HEK293 (cell line): ENCODE measurements around the gene FOXO3B.
"Not testable (repeated sequence)": the region's sequence is repeated elsewhere in the genome, so short reads cannot be mapped to it uniquely, and the experiment has no call there.

Experiments used
- CTCF ChIA-PET: fragments of 350-600 bp; formaldehyde crosslinking; extraction: SDS; loops from one replicate; lab custom pipeline; 2021; ENCODE audit warnings: antibody characterized with exemption; lab: Yijun Ruan, JAX
- POLR2A ChIA-PET: fragments of 300-600 bp; formaldehyde crosslinking; extraction: SDS; loops from one replicate; lab custom pipeline; 2020; ENCODE audit warnings: antibody characterized with exemption, inconsistent platforms; lab: Yijun Ruan, JAX
- H3K27ac ChIP-seq: fragments of 200-500 bp; sonication (Bioruptor generic); 2 replicates; pipeline ENCODE4 v1.5.1; 2014; ENCODE audit warnings: low read depth, low read length, control low read depth, inconsistent platforms; ENCODE audit errors: extremely low read depth
- H3K36me3 ChIP-seq, 2 experiments: fragments of 200-500 bp in 1 of 2; sonication (Bioruptor generic) in 1 of 2; 1 replicate in 1 of 2; 2 replicates in 1 of 2; pipeline ENCODE4 v1.5.1; 2014 to 2017; ENCODE audit warnings: inconsistent platforms in 2 of 2, low read length in 2 of 2; ENCODE audit not compliant: control insufficient read depth in 2 of 2, insufficient read depth in 1 of 2
- H3K4me1 ChIP-seq: fragments of 200-500 bp; sonication (Bioruptor generic); 2 replicates; pipeline ENCODE4 v1.5.1; 2014; ENCODE audit warnings: mild to moderate bottlenecking, low read length, inconsistent platforms; ENCODE audit not compliant: control insufficient read depth, insufficient read depth
- H3K4me3 ChIP-seq: 2 replicates; pipeline ENCODE4 v1.5.1; 2011; ENCODE audit warnings: low read depth, mild to moderate bottlenecking, control low read depth, low read length, moderate library complexity
- H3K9me3 ChIP-seq: fragments of 200-500 bp; sonication (Bioruptor generic); 2 replicates; pipeline ENCODE4 v1.5.1; 2014; ENCODE audit warnings: low read depth, low read length, inconsistent platforms; ENCODE audit not compliant: control insufficient read depth, insufficient read depth
- GLIS1 ChIP-seq: fragments of 450-650 bp; formaldehyde crosslinking; IDR thresholded peaks from 2 replicates; pipeline ENCODE4 v1.5.1; 2016; ENCODE audit warnings: missing biosample characterization, missing genetic modification characterization
- PRDM10 ChIP-seq: fragments of 450-650 bp; formaldehyde crosslinking; IDR thresholded peaks from 2 replicates; pipeline ENCODE4 v1.5.1; 2016; ENCODE audit warnings: missing biosample characterization, missing genetic modification characterization
- SCRT2 ChIP-seq: fragments of 450-650 bp; formaldehyde crosslinking; IDR thresholded peaks from 2 replicates; pipeline ENCODE4 v1.5.1; 2016; ENCODE audit warnings: missing biosample characterization, missing genetic modification characterization
- ZBTB17 ChIP-seq: fragments of 450-650 bp; formaldehyde crosslinking; IDR thresholded peaks from 2 replicates; pipeline ENCODE4 v1.5.1; 2016; ENCODE audit warnings: missing biosample characterization, missing genetic modification characterization
- ZBTB8A ChIP-seq: fragments of 450-650 bp; formaldehyde crosslinking; IDR thresholded peaks from 2 replicates; pipeline ENCODE4 v1.5.1; 2016; ENCODE audit warnings: missing biosample characterization, missing genetic modification characterization
- ZIC2 ChIP-seq: fragments of 450-650 bp; formaldehyde crosslinking; IDR thresholded peaks from 2 replicates; pipeline ENCODE4 v1.5.1; 2016; ENCODE audit warnings: missing biosample characterization, missing genetic modification characterization

The FOXO3B gene

GRCh38 chr17:18722612-18723011 is 40.5 kb upstream of the FOXO3B start:
- H3K9me3 ChIP-seq, POLR2A ChIA-PET, CTCF ChIA-PET, H3K27ac ChIP-seq, H3K4me1 ChIP-seq, H3K36me3 ChIP-seq, H3K4me3 ChIP-seq: not testable (repeated sequence)

GRCh38 chr17:18721775-18722547 is 39.8 kb upstream of the FOXO3B start:
- H3K36me3 ChIP-seq, CTCF ChIA-PET, POLR2A ChIA-PET, H3K27ac ChIP-seq, H3K9me3 ChIP-seq, H3K4me3 ChIP-seq, H3K4me1 ChIP-seq: not testable (repeated sequence)
- TF ChIP-seq PRDM10 (peak; percentile 77), GLIS1 (tag by site-specific recombination) (peak; percentile 32; the same call in 1 of the 2 replicates), ZBTB8A (tag by site-specific recombination) (peak; percentile 58; the same call in 1 of the 2 replicates)

GRCh38 chr17:18719428-18720110 is 37.5 kb upstream of the FOXO3B start:
- H3K27ac ChIP-seq, H3K9me3 ChIP-seq, H3K4me1 ChIP-seq, H3K4me3 ChIP-seq, H3K36me3 ChIP-seq, POLR2A ChIA-PET: not testable (repeated sequence)
- CTCF ChIA-PET, result interaction anchor here (0.6 kb wide), 1 partner anchor 242 kb away, joined by 3 read pairs; no protein-coding TSS in a partner anchor

- H3K27ac ChIP-seq, result not testable (repeated sequence)
- TF ChIP-seq ZBTB17 (tag by site-specific recombination), result 0 out of 2 replicates have a peak, but pooled peaks have one; percentile 38
- 0 out of 2 replicates have a peak, but pooled peaks have one; percentile 22 for TF ChIP-seq SCRT2 (tag by site-specific recombination)
- TF ChIP-seq GLIS1 (tag by site-specific recombination), result peak; percentile 75
- peak; percentile 66; the same call in 1 of the 2 replicates for TF ChIP-seq ZIC2
- TF ChIP-seq, all 188 proteins: peak for 4; not testable (repeated sequence) for 184
- CTCF ChIA-PET, result interaction anchor here (0.6 kb wide), 1 partner anchor 242 kb away, joined by 3 read pairs; no protein-coding TSS in a partner anchor
- H3K36me3 ChIP-seq, H3K4me1 ChIP-seq, H3K4me3 ChIP-seq, H3K9me3 ChIP-seq, POLR2A ChIA-PET: not testable (repeated sequence)
Observed at GRCh38 chr17:18718643-18719427, 36.7 kb upstream of the FOXO3B start.
